Measurements from ENCODE around the gene GMPPA.

GMPPA gene

DNA sequence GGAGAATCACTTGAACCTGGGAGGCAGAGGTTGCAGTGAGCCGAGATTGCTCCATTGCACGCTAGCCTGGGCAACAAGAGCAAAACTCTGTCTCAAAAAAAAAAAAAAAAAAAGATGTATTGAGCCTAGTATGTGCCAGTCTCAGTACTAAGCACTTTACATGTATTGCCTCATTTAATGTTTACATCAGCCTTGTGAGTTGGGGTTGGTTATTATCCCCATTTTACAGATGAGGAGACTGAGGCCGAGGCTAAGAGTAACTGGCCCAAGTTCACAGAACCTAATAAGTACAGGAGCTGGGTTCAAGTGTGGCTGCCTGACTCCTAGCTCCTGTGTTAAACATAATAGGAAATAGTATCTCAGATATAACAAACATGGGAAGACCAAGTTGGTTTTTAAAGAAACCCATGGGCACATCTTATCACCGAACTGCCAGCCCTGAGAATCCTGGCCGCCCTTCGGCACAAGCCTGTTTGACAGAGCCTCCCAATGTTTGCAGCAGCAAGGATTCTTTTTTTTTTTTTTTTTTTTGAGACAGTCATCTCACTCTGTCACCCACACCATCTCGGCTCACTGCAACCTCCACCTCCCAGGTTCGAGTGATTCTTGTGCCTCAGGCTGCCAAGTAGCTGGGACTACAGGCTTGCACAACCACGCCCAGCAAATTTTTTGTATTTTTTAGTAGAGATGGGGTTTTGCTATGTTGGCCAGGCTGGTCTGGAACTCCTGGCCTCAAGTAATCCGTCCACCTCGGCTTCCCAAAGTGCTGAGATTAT, 24.2 kb upstream of the GMPPA start:
- Histone ChIP-seq H3K79me1 (ENCODE audit: low read depth, low read length) (no peaks in the 10 kb centered on the region), H3K14ac (ENCODE audit: low read length) (no peak overlapping the region), H3K9ac (ENCODE audit: low read depth, low read length, poor library complexity) (no peak overlapping the region), H2AK5ac (ENCODE audit: low read depth, low read length) (no peak overlapping the region), H2BK15ac (ENCODE audit: low read length) (no peak overlapping the region), H3K27ac (replicated peaks; ENCODE audit: low read length) (no peak overlapping the region), H4K8ac (ENCODE audit: low read depth, low read length) (no peak overlapping the region), H3K4me3 (ENCODE audit: low read length in 2 of 2) (no peak overlapping the region), H4K91ac (ENCODE audit: low read depth, low read length, poor library complexity) (no peak overlapping the region), H3K27me3 (ENCODE audit: control insufficient read depth in 3 of 3, insufficient read depth in 3 of 3, low read depth in 1 of 3, low read length in 3 of 3) (peaks cover 0 to 8% (median 8%) of the 10 kb centered on the region in 3 experiments), H3K23ac (ENCODE audit: low read depth, low read length, poor library complexity) (no peak overlapping the region), H3K4me2 (ENCODE audit: insufficient read depth, low read length, poor library complexity, severe bottlenecking) (no peak overlapping the region), H3K36me3 (replicated peaks in 1 of 2; ENCODE audit: control insufficient read depth in 2 of 2, insufficient read depth in 2 of 2, low read length in 2 of 2) (no peaks in the 10 kb centered on the region), H3K4me1 (ENCODE audit: control insufficient read depth in 2 of 2, insufficient read depth in 1 of 2, low read depth in 1 of 2, low read length in 2 of 2) (peaks cover 4 to 8% of the 10 kb centered on the region in 2 donors), H2BK12ac (ENCODE audit: low read length) (no peak overlapping the region), H2BK5ac (ENCODE audit: low read length) (no peak overlapping the region), H3K4ac (ENCODE audit: low read length) (no peak overlapping the region), H3K9me3 (replicated peaks in 1 of 2; ENCODE audit: control insufficient read depth in 2 of 2, insufficient read depth in 1 of 2, low read depth in 1 of 2, low read length in 2 of 2) (peaks cover 0 to 2% of the 10 kb centered on the region in 2 donors), H2BK120ac (ENCODE audit: low read depth, low read length) (no peak overlapping the region), H2AFZ (ENCODE audit: low read length) (no peak overlapping the region), H3K18ac (ENCODE audit: low read length) (no peak overlapping the region)
- no CpG with 5 or more reads among the region's 11 CpGs for WGBS, 2 donors (ENCODE audit: extremely low coverage in 2 of 2, insufficient read length in 2 of 2, insufficient replicate concordance in 1 of 2)
- no peak for DNase-seq (ENCODE audit: low spot score)

DNA sequence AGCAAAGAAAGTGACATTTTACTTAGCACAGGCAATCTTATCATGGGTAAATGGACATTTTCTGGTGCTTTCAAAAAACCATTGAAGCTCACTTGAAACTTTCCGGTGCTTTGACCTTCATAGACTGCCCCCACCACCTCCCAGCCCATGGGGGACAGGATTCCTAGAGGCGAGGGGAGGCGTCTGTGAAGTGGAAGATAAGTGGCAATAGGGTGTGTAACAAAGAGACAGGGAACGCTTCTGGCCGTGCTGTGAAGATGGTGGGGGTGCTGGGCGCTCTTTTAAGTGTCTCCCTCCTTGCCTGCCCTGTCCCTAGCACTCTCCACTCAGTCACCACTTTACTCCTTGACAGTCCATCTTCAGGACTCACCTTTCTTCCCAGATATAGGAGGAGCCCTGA, 23.4 kb upstream of the GMPPA start:
- H2AK5ac ChIP-seq (ENCODE audit: low read depth, low read length) = no peak overlapping the region
- H3K36me3 ChIP-seq (replicated peaks in 1 of 2; ENCODE audit: control insufficient read depth in 2 of 2, insufficient read depth in 2 of 2, low read length in 2 of 2) = no peaks in the 10 kb centered on the region
- no peak overlapping the region for H3K4ac ChIP-seq (ENCODE audit: low read length)
- H3K79me1 ChIP-seq (ENCODE audit: low read depth, low read length) = no peaks in the 10 kb centered on the region
- no CpG with 5 or more reads among the region's 6 CpGs for WGBS, 2 donors (ENCODE audit: extremely low coverage in 2 of 2, insufficient read length in 2 of 2, insufficient replicate concordance in 1 of 2)
- peaks cover 0 to 2% of the 10 kb centered on the region in 2 donors for H3K9me3 ChIP-seq (replicated peaks in 1 of 2; ENCODE audit: control insufficient read depth in 2 of 2, insufficient read depth in 1 of 2, low read depth in 1 of 2, low read length in 2 of 2)
- H3K14ac ChIP-seq (ENCODE audit: low read length) = no peak overlapping the region
- no peak overlapping the region for H3K18ac ChIP-seq (ENCODE audit: low read length)
- no peak overlapping the region for H2BK5ac ChIP-seq (ENCODE audit: low read length)
- H2AFZ ChIP-seq (ENCODE audit: low read length) = no peak overlapping the region
- H2BK120ac ChIP-seq (ENCODE audit: low read depth, low read length) = no peak overlapping the region
- DNase-seq (ENCODE audit: low spot score) = no peak
- H2BK15ac ChIP-seq (ENCODE audit: low read length) = no peak overlapping the region
- peaks cover 4 to 8% of the 10 kb centered on the region in 2 donors for H3K4me1 ChIP-seq (ENCODE audit: control insufficient read depth in 2 of 2, insufficient read depth in 1 of 2, low read depth in 1 of 2, low read length in 2 of 2)
- H3K4me2 ChIP-seq (ENCODE audit: insufficient read depth, low read length, poor library complexity, severe bottlenecking) = no peak overlapping the region
- H3K9ac ChIP-seq (ENCODE audit: low read depth, low read length, poor library complexity) = no peak overlapping the region
- H4K91ac ChIP-seq (ENCODE audit: low read depth, low read length, poor library complexity) = no peak overlapping the region
- no peak overlapping the region for H3K4me3 ChIP-seq (ENCODE audit: low read length in 2 of 2)
- no peak overlapping the region for H3K27ac ChIP-seq (replicated peaks; ENCODE audit: low read length)
- peak overlapping the region; percentile 44 for H3K23ac ChIP-seq (ENCODE audit: low read depth, low read length, poor library complexity)
- H3K27me3 ChIP-seq (ENCODE audit: control insufficient read depth in 3 of 3, insufficient read depth in 3 of 3, low read depth in 1 of 3, low read length in 3 of 3) = peaks cover 0 to 16% (median 9%) of the 10 kb centered on the region in 3 experiments
- H2BK12ac ChIP-seq (ENCODE audit: low read length) = no peak overlapping the region
- H4K8ac ChIP-seq (ENCODE audit: low read depth, low read length) = no peak overlapping the region

GRCh38 chr2:219475697-219476651, 22.7 kb upstream of the GMPPA start:
- peak overlapping the region; percentile 44 to 61 for H3K4me3 ChIP-seq (ENCODE audit: low read length in 2 of 2)

More at GRCh38 chr2:219475697-219476651, 22.7 kb upstream of the GMPPA start:
- Histone ChIP-seq H3K27ac (replicated peaks; ENCODE audit: low read length) (no peak overlapping the region), H3K9me3 (replicated peaks in 1 of 2; ENCODE audit: control insufficient read depth in 2 of 2, insufficient read depth in 1 of 2, low read depth in 1 of 2, low read length in 2 of 2) (peaks cover 0 to 2% of the 10 kb centered on the region in 2 donors), H2AFZ (ENCODE audit: low read length) (peak overlapping the region; percentile 92), H3K23ac (ENCODE audit: low read depth, low read length, poor library complexity) (peak overlapping the region; percentile 44), H4K91ac (ENCODE audit: low read depth, low read length, poor library complexity) (no peak overlapping the region), H3K4me2 (ENCODE audit: insufficient read depth, low read length, poor library complexity, severe bottlenecking) (peak overlapping the region; percentile 89), H3K4ac (ENCODE audit: low read length) (peak overlapping the region; percentile 76), H2BK5ac (ENCODE audit: low read length) (no peak overlapping the region), H4K8ac (ENCODE audit: low read depth, low read length) (peak overlapping the region; percentile 3), H3K27me3 (ENCODE audit: control insufficient read depth in 3 of 3, insufficient read depth in 3 of 3, low read depth in 1 of 3, low read length in 3 of 3) (peaks cover 0 to 23% (median 10%) of the 10 kb centered on the region in 3 experiments), H3K36me3 (replicated peaks in 1 of 2; ENCODE audit: control insufficient read depth in 2 of 2, insufficient read depth in 2 of 2, low read length in 2 of 2) (no peaks in the 10 kb centered on the region), H2BK12ac (ENCODE audit: low read length) (no peak overlapping the region), H3K18ac (ENCODE audit: low read length) (no peak overlapping the region), H3K4me1 (ENCODE audit: control insufficient read depth in 2 of 2, insufficient read depth in 1 of 2, low read depth in 1 of 2, low read length in 2 of 2) (peaks cover 4 to 8% of the 10 kb centered on the region in 2 donors), H3K79me1 (ENCODE audit: low read depth, low read length) (no peaks in the 10 kb centered on the region), H2AK5ac (ENCODE audit: low read depth, low read length) (peak overlapping the region; percentile 32), H2BK15ac (ENCODE audit: low read length) (no peak overlapping the region), H2BK120ac (ENCODE audit: low read depth, low read length) (no peak overlapping the region), H3K14ac (ENCODE audit: low read length) (no peak overlapping the region), H3K9ac (ENCODE audit: low read depth, low read length, poor library complexity) (no peak overlapping the region)
- DNase-seq (ENCODE audit: low spot score) = peak; percentile 58
- no CpG with 5 or more reads among the region's 14 CpGs for WGBS, 2 donors (ENCODE audit: extremely low coverage in 2 of 2, insufficient read length in 2 of 2, insufficient replicate concordance in 1 of 2)
